GM23338 (cell line): ENCODE data around the gene CHRNB2. TPM values are rescaled to one million over a fixed set of nuclear protein-coding genes. Genes with fewer than 3 reads are reported as not detected.

ENCODE experiments used
- CREB1 ChIP-seq: fragments of 250-450 bp; sonication (Bioruptor Pico); IDR thresholded peaks from 2 replicates; pipeline ENCODE4 v1.5.0; 2020; ENCODE audit warnings: low read depth, mild to moderate bottlenecking, moderate library complexity
- EZH2 ChIP-seq: fragments of 200-600 bp; sonication (generic); IDR thresholded peaks from one replicate; pipeline ENCODE4 v1.8.0; 2017; ENCODE audit warnings: antibody characterized with exemption, mild to moderate bottlenecking, low read depth; ENCODE audit not compliant: unreplicated experiment
- JUNB ChIP-seq: IDR thresholded peaks from one replicate; pipeline ENCODE4 v1.6.1; 2016; ENCODE audit warnings: antibody characterized with exemption; ENCODE audit not compliant: unreplicated experiment
- NANOG ChIP-seq: IDR thresholded peaks from 2 replicates; pipeline ENCODE4 v1.6.1; 2016; ENCODE audit warnings: antibody characterized with exemption, borderline replicate concordance
- STAT1 ChIP-seq: IDR thresholded peaks from one replicate; pipeline ENCODE4 v1.6.1; 2016; ENCODE audit warnings: antibody characterized with exemption; ENCODE audit not compliant: unreplicated experiment
- ZNF114 ChIP-seq: fragments of 250-450 bp; sonication (Bioruptor Pico); IDR thresholded peaks from 2 replicates; pipeline ENCODE4 v1.5.0; 2020; ENCODE audit warnings: mild to moderate bottlenecking, moderate library complexity
- ZNF331 ChIP-seq: fragments of 250-450 bp; sonication (Bioruptor Pico); IDR thresholded peaks from 2 replicates; pipeline ENCODE4 v1.5.0; 2020; ENCODE audit warnings: low read depth, mild to moderate bottlenecking, moderate library complexity
- polyA plus RNA-seq: library from polyadenylated mRNA; unstranded; fragments of >200 nt; fragmentation: Nextera tagmentation; extraction: Ambion mirVana; gene quantifications from 2 replicates; pipeline ENCODE4 v1.2.1, GENCODE V29; 2016
- total RNA-seq: library from RNA; depleted of rRNA; stranded (reverse); fragments of >200 nt; shearing (Covaris generic); gene quantifications from 2 replicates; pipeline ENCODE4 v1.2.3, GENCODE V29; 2014
- TF ChIP-seq, protein P1 (sequence below): fragments of 250-450 bp; sonication (Bioruptor Pico); IDR thresholded peaks from 2 replicates; pipeline ENCODE4 v1.5.0; 2020; ENCODE audit warnings: mild to moderate bottlenecking, moderate library complexity
- TF ChIP-seq, protein P2 (sequence below): IDR thresholded peaks from one replicate; pipeline ENCODE4 v1.6.1; 2018; ENCODE audit warnings: antibody characterized with exemption; ENCODE audit not compliant: unreplicated experiment
- TF ChIP-seq, protein P3 (sequence below): IDR thresholded peaks from 2 replicates; pipeline ENCODE4 v1.6.1; 2016; ENCODE audit warnings: antibody characterized with exemption

CHRNB2 gene
- total and polyA plus RNA-seq, 2 experiments from 2014 or later: 0.73 to 3.6 TPM

- TF ChIP-seq, protein P1, sequence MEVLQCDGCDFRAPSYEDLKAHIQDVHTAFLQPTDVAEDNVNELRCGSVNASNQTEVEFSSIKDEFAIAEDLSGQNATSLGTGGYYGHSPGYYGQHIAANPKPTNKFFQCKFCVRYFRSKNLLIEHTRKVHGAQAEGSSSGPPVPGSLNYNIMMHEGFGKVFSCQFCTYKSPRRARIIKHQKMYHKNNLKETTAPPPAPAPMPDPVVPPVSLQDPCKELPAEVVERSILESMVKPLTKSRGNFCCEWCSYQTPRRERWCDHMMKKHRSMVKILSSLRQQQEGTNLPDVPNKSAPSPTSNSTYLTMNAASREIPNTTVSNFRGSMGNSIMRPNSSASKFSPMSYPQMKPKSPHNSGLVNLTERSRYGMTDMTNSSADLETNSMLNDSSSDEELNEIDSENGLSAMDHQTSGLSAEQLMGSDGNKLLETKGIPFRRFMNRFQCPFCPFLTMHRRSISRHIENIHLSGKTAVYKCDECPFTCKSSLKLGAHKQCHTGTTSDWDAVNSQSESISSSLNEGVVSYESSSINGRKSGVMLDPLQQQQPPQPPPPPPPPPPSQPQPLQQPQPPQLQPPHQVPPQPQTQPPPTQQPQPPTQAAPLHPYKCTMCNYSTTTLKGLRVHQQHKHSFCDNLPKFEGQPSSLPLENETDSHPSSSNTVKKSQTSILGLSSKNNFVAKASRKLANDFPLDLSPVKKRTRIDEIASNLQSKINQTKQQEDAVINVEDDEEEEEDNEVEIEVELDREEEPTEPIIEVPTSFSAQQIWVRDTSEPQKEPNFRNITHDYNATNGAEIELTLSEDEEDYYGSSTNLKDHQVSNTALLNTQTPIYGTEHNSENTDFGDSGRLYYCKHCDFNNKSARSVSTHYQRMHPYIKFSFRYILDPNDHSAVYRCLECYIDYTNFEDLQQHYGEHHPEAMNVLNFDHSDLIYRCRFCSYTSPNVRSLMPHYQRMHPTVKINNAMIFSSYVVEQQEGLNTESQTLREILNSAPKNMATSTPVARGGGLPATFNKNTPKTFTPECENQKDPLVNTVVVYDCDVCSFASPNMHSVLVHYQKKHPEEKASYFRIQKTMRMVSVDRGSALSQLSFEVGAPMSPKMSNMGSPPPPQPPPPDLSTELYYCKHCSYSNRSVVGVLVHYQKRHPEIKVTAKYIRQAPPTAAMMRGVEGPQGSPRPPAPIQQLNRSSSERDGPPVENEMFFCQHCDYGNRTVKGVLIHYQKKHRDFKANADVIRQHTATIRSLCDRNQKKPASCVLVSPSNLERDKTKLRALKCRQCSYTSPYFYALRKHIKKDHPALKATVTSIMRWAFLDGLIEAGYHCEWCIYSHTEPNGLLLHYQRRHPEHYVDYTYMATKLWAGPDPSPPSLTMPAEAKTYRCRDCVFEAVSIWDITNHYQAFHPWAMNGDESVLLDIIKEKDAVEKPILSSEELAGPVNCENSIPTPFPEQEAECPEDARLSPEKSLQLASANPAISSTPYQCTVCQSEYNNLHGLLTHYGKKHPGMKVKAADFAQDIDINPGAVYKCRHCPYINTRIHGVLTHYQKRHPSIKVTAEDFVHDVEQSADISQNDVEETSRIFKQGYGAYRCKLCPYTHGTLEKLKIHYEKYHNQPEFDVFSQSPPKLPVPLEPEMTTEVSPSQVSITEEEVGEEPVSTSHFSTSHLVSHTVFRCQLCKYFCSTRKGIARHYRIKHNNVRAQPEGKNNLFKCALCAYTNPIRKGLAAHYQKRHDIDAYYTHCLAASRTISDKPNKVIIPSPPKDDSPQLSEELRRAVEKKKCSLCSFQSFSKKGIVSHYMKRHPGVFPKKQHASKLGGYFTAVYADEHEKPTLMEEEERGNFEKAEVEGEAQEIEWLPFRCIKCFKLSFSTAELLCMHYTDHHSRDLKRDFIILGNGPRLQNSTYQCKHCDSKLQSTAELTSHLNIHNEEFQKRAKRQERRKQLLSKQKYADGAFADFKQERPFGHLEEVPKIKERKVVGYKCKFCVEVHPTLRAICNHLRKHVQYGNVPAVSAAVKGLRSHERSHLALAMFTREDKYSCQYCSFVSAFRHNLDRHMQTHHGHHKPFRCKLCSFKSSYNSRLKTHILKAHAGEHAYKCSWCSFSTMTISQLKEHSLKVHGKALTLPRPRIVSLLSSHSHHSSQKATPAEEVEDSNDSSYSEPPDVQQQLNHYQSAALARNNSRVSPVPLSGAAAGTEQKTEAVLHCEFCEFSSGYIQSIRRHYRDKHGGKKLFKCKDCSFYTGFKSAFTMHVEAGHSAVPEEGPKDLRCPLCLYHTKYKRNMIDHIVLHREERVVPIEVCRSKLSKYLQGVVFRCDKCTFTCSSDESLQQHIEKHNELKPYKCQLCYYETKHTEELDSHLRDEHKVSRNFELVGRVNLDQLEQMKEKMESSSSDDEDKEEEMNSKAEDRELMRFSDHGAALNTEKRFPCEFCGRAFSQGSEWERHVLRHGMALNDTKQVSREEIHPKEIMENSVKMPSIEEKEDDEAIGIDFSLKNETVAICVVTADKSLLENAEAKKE (CRISPR knock-in tag): no peak
- TF ChIP-seq ZNF114 (no peak), CREB1 (CRISPR knock-in tag) (no peak), STAT1 (no peak), EZH2 (no peak), JUNB (no peak), ZNF331 (CRISPR knock-in tag) (no peak), NANOG (no peak)
- TF ChIP-seq, protein P2, sequence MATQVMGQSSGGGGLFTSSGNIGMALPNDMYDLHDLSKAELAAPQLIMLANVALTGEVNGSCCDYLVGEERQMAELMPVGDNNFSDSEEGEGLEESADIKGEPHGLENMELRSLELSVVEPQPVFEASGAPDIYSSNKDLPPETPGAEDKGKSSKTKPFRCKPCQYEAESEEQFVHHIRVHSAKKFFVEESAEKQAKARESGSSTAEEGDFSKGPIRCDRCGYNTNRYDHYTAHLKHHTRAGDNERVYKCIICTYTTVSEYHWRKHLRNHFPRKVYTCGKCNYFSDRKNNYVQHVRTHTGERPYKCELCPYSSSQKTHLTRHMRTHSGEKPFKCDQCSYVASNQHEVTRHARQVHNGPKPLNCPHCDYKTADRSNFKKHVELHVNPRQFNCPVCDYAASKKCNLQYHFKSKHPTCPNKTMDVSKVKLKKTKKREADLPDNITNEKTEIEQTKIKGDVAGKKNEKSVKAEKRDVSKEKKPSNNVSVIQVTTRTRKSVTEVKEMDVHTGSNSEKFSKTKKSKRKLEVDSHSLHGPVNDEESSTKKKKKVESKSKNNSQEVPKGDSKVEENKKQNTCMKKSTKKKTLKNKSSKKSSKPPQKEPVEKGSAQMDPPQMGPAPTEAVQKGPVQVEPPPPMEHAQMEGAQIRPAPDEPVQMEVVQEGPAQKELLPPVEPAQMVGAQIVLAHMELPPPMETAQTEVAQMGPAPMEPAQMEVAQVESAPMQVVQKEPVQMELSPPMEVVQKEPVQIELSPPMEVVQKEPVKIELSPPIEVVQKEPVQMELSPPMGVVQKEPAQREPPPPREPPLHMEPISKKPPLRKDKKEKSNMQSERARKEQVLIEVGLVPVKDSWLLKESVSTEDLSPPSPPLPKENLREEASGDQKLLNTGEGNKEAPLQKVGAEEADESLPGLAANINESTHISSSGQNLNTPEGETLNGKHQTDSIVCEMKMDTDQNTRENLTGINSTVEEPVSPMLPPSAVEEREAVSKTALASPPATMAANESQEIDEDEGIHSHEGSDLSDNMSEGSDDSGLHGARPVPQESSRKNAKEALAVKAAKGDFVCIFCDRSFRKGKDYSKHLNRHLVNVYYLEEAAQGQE: no peak
- TF ChIP-seq, protein P3, sequence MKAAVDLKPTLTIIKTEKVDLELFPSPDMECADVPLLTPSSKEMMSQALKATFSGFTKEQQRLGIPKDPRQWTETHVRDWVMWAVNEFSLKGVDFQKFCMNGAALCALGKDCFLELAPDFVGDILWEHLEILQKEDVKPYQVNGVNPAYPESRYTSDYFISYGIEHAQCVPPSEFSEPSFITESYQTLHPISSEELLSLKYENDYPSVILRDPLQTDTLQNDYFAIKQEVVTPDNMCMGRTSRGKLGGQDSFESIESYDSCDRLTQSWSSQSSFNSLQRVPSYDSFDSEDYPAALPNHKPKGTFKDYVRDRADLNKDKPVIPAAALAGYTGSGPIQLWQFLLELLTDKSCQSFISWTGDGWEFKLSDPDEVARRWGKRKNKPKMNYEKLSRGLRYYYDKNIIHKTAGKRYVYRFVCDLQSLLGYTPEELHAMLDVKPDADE: no peak
These were observed 35.7 kb downstream of the CHRNB2 start (continued) for GRCh38 chr1:154603317-154603716.
